Measurements from ENCODE around the gene NCOA1.
"Not testable (repeated sequence)": the region's sequence is repeated elsewhere in the genome, so short reads cannot be mapped to it uniquely, and the experiment has no call there.

The NCOA1 gene

DNA sequence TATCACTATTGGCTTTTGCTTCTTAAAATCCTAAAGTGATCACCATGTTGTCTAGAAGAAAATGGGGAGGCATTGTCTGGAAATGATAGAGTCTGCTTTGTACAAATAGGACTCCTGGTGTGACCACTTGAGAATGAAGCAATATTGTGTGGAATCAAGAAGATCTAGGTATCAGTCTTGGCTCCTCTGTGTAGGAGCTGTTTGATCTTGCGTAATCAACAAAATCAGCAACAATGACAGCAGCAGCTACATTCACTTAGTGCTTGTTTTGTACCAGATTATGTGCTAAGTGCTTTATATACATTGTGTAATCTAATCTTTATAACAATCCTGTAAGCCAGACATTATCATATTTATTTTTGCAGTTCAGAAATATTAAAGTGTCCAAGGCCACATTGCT, 17.8 kb downstream of the NCOA1 start:
- no peak for DNase-seq

DNA sequence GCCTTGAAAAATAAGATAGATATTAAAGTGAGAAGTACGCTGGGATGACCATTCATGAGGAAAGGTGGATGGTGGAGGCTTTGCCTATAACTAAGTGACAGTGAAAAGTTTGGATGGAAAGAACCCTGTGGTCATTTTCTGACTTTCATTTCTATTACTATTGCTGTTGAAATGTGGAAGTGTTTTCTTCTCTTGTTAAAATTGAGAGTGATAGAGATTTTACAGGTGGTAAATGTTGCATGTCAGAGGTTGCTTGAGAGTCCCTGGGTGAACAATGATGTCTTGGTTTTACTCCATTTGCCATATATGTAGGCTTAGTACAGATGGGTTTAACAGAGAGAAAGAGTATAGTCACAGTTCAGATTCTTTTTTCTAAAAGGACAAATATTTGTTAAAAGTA, 18.4 kb downstream of the NCOA1 start:
- no peak for DNase-seq

DNA sequence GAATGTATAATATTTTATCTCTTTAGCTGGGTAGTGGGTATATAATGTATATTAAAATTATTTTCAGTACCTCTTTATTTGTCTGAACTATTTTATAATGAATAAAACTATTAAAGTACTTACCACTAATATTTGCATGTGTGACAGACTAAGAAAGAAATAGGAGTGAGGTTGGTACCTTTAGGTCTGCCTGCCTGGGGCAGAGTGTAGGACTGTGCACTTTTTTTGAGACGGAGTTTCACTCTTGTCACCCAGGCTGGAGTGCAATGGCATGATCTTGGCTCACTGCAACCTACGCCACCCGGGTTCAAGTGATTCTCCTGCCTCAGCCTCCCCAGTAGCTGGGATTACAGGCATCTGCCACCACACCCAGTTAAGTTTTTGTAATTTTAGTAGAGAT, 18.8 kb downstream of the NCOA1 start:
- no peak for DNase-seq

GRCh38 chr2:24510771-24511170, 19.7 kb downstream of the NCOA1 start:
- DNase-seq = no peak

DNA sequence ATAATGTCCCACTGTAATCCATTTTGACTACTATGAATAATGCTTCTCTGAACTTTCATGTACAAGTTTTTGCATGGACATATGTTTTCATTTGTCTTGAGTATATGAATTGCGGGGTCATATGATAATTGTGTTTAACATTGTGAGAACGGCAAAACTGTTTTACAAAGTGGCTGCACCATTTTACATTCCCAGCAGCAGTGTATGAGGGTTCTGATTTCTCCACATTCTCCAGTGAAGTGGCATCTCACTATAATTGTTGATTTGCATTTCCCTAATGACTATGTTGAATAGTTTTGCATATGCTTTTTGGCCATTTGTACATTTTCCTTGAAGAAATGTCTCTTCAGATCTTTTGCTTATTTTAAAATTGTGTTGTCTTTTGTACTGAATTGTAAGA, 20.1 kb downstream of the NCOA1 start:
- DNase-seq = no peak

GRCh38 chr2:24511894-24512293, 20.8 kb downstream of the NCOA1 start:
- no peak for DNase-seq

GRCh38 chr2:24512404-24512803, 21.4 kb downstream of the NCOA1 start:
- DNase-seq = no peak

GRCh38 chr2:24512831-24513230, 21.8 kb downstream of the NCOA1 start:
- peak; percentile 31 for DNase-seq

DNA sequence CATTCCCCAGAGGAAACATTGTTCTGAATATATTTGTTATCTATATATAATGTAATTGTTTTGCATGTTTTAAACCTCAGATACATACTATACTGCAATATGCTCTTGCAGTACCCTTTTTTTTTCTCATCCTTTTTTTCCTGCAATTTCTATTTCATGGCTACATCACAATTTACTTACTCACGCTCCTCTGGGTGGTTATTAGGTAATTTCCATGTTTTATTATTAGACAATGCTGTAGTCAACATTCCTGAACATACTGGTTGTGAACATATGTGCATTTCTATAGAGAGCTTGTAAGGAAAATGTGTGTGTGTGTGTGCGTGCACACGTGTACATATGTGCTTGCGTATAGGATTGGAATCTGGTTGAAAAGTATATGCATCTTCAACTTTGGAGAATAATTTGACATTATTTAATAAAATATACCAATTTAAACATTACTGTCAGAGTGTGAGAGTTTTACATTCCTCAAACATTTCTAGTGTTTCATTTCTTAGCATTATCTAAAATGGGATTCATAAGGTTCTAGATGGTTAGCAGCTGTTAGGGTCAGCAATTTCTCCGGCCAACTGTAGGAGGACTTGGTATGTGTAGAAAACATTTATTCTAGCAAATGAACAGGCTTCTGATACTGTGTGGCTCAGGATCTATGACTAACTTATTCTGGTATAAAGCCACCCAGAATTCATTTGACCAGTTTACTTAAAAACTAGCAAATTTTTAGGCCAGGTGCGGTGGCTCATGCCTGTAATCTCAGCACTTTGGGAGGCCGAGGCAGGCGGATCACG, 22.4 kb downstream of the NCOA1 start:
- peak; percentile 72 for DNase-seq

DNA sequence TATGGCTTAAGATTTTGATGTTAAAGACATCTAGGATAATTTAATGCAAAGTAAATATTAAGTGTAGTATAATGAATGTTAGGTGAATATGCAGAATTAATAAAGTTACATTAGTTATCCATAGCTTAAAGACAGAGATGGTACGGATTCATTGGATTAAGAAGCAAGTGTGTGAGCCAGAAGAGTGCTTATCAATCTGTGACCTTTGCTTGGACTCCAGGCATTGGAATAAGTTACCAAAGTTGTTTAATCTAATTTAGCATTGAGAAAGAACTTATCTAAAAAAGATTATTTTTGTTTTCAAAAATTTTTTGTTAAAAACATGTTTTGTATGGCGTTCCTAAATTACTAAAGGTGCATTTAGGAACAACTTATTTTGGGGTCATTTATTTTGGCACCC, 23.8 kb downstream of the NCOA1 start:
- DNase-seq = no peak

GRCh38 chr2:24515335-24515734, 24.3 kb downstream of the NCOA1 start:
- peak; percentile 3 for DNase-seq

- DNase-seq = no peak
Measured at GRCh38 chr2:24515831-24516230, 24.8 kb downstream of the NCOA1 start.

DNA sequence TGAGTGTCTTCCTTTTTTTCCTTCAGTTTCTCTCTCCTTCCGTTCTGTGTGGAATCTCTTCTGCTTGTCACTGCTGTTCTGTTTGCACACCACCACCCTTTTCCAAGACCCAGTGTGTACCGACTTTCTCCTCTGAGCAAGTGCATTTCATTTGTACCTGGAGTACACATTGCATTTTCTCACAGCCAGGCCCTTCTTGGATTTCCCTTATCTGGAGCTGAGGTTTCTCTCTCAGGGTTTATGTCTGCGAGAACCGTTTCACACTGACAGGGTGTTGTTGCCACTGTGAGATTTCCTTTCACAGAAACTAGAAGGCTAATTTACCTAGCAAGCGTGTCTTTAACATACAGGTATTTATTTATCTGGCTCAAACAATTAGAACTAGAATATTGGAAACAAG, 26.2 kb downstream of the NCOA1 start:
- DNase-seq = no peak

DNA sequence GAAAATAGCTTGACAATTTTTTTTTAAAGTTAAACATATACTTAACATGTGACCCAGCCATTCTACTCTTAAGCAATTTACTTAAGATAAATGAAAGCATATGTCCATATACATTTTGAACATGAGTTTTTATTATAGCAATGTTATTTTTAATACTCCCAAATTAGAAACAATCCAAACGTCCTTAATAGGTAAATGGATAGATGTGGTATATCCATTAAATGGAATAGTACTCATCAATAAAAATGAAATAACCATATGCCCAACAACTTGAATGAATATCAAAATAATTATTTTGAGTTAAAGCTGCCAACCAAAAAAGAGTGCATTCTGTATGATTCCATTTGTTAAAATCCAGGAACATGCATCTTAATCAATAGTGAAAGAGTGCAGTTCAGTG, 29.1 kb downstream of the NCOA1 start:
- DNase-seq = no peak

- DNase-seq = no peak
Measured at GRCh38 chr2:24521162-24521857, 30.3 kb downstream of the NCOA1 start.

- DNase-seq = no peak
Measured at GRCh38 chr2:24521975-24522639, 31.1 kb downstream of the NCOA1 start.

DNA sequence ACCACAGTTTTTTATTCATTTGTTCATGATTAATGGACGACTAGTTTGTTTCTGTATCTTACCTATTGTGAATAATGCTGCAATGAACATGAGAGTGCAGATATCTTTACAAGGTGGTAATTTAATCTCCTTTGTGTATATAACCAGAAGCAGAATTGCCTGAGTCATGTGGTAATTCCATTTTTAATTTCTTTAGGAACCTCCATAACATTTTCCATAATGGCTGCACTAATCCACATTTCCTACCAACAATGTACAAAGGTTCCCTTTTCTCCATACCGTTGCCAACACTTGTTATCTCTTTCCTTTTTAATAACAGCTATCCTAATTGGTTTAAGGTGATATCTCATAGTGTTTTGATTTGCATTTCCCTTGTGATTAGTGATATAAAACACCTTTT, 36.5 kb downstream of the NCOA1 start:
- DNase-seq = no peak

DNA sequence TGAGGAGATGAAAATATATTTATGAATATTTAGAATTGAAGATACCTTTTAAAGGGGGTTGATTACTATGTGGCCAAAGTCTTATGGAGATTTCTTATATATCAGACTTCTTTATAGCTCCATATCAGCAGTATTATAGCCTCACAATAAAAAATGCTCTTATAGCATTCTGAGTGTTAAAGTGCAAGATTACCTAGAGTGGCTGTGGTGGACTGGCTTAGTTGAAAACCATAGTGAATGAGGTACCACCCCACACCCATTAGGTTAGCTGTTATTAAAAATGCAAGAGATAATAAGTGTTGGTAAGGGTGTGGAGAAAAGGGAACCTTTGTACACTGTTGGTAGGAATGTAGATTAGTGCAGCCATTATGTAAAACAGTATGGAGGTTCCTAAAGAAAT, 39.7 kb downstream of the NCOA1 start:
- DNase-seq = no peak

DNA sequence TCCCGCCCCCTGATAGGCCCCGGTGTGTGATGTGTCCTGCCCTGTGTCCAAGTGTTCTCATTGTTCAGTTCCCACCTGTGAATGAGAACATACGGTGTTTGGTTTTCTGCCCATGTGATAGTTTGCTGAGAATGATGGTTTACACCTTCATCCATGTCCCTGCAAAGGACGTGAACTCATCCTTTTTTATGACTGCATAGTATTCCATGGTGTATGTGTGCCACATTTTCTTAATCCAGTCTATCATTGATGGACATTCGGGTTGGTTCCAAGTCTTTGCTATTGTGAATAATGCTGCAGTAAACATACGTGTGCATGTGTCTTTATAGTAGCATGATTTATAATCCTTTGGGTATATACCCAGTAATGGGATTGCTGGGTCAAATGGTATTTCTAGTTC, 40.6 kb downstream of the NCOA1 start:
- DNase-seq = not testable (repeated sequence)

GRCh38 chr2:24532057-24532456, 41.0 kb downstream of the NCOA1 start:
- DNase-seq = not testable (repeated sequence)

- not testable (repeated sequence) for DNase-seq
Measured at GRCh38 chr2:24533574-24533973, 42.5 kb downstream of the NCOA1 start.

- DNase-seq = no peak
Measured at GRCh38 chr2:24538720-24539119, 47.7 kb downstream of the NCOA1 start.

GRCh38 chr2:24539258-24539657, 48.2 kb downstream of the NCOA1 start:
- DNase-seq = no peak

- no peak for DNase-seq
Measured at GRCh38 chr2:24540011-24540477, 49.0 kb downstream of the NCOA1 start.

Data from fibroblast of skin of abdomen (primary cell).